ENCODE measurements around the gene RAB18. TPM values are rescaled to one million over a fixed set of nuclear protein-coding genes. Genes with fewer than 3 reads are reported as not detected.

Gene RAB18
- total RNA-seq, 2 donors from 2014 or later: 35.5 to 51.2 TPM

DNA sequence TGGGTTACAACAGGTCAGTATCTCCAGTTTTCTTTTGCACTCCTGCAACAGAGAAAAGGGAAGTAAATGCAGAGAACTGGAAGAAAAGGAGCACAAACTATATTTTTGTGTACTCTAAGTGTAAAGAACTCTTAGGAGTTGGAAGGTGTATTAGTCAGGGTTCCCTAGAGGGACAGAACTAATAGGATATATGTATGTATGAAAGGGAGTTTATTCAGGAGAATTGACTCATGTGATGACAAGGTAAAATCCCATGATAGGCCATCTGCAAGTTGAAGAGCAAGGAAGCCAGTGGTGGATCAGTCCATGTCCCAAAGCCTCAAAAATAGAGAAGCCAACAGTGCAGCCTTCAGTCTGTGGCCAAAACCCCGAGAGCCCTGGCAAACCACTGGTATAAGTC lies 22.6 kb upstream of the RAB18 start:
- no peaks in the 10 kb centered on the region for H3K4me1 ChIP-seq (ENCODE audit: control insufficient read depth in 1 of 2, low read depth in 2 of 2)
- H3K4me3 ChIP-seq: no peak overlapping the region
- no peak for ATAC-seq (ENCODE audit: insufficient number of reproducible peaks, low FRiP score, low read depth)
- TF ChIP-seq, protein P1, sequence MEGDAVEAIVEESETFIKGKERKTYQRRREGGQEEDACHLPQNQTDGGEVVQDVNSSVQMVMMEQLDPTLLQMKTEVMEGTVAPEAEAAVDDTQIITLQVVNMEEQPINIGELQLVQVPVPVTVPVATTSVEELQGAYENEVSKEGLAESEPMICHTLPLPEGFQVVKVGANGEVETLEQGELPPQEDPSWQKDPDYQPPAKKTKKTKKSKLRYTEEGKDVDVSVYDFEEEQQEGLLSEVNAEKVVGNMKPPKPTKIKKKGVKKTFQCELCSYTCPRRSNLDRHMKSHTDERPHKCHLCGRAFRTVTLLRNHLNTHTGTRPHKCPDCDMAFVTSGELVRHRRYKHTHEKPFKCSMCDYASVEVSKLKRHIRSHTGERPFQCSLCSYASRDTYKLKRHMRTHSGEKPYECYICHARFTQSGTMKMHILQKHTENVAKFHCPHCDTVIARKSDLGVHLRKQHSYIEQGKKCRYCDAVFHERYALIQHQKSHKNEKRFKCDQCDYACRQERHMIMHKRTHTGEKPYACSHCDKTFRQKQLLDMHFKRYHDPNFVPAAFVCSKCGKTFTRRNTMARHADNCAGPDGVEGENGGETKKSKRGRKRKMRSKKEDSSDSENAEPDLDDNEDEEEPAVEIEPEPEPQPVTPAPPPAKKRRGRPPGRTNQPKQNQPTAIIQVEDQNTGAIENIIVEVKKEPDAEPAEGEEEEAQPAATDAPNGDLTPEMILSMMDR (IDR thresholded peaks at IDR 0.05): no peak
- no peaks in the 10 kb centered on the region for H3K9me3 ChIP-seq
- DNase-seq (ENCODE audit: low spot score): no peak
- H3K27ac ChIP-seq: no peak overlapping the region
- no peaks in the 10 kb centered on the region for H3K27me3 ChIP-seq (replicated peaks; ENCODE audit: insufficient read depth)
- no peaks in the 10 kb centered on the region for H3K36me3 ChIP-seq

DNA sequence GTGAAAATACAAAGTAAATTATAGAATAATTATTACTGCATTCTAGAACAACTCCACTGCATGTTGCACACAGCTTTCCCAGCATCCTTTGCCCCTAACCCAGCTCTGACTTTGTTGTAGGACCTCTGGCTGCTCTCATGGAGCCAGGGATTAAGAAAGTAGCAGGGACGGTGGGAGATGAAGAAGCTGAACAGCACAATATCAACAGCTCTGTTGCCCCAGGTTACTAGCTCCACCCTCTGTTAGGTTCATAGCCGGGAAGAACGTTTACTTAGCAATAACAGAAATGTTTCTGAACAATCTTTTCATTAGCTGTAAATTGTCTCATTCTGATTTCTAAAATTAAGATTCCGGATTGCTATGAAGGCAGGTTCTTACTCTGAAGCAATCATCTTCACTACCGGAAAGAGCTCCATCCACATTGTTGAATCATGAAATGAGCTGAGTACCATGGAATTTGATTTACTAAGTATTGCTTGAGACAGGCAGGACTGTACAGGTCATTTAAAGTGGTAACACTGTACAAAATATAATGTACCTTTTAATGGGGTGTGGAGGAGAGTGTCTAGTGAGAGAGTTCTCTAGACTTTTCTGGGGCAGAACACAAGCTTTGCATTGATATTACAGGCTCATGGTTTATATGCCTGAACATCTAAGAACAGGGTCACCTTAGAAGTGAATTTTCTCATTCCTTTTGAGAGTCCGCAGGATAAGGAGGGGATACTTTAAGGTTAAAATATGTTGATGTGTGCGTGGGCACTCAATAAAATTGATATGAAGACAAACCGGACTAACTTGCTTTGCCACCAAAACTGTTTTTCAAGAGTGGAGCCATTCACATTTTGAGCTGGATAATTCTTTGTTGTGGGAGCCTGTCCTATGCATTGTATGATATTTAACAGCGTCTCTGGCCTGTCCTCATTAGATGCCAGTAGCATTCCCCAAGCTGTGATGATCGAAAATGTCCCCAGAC lies 20.8 kb upstream of the RAB18 start:
- H3K4me3 ChIP-seq: no peak overlapping the region
- H3K9me3 ChIP-seq: no peaks in the 10 kb centered on the region
- no peak for ATAC-seq (ENCODE audit: insufficient number of reproducible peaks, low FRiP score, low read depth)
- no peaks in the 10 kb centered on the region for H3K4me1 ChIP-seq (ENCODE audit: control insufficient read depth in 1 of 2, low read depth in 2 of 2)
- H3K36me3 ChIP-seq: no peaks in the 10 kb centered on the region
- no peak overlapping the region for H3K27ac ChIP-seq
- H3K27me3 ChIP-seq (replicated peaks; ENCODE audit: insufficient read depth): no peaks in the 10 kb centered on the region
- TF ChIP-seq, protein P1 (IDR thresholded peaks at IDR 0.05): no peak
- no peak for DNase-seq (ENCODE audit: low spot score)

DNA sequence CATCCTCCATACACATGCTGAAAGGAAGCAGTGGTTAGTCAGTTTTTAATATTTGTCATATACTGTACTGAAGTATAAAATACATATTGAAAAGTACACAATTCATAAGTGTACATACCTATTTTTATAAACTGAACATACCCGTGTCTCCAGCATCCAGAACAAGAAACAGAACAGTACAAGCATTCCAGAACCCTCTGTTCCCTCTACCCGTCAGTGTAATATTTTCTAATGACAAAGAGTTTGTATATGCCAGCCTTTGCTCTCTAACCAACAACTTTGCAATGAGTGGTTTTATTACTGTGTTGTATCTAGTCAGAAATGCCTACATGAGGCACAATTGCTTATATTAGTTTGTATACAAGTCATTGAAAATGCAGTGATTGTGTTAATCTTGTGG lies 18.7 kb upstream of the RAB18 start:
- ATAC-seq (ENCODE audit: insufficient number of reproducible peaks, low FRiP score, low read depth): no peak
- Histone ChIP-seq H3K4me1 (ENCODE audit: control insufficient read depth in 1 of 2, low read depth in 2 of 2) (no peaks in the 10 kb centered on the region), H3K27me3 (replicated peaks; ENCODE audit: insufficient read depth) (no peaks in the 10 kb centered on the region), H3K27ac (no peak overlapping the region), H3K9me3 (no peaks in the 10 kb centered on the region), H3K4me3 (no peak overlapping the region), H3K36me3 (no peaks in the 10 kb centered on the region)
- TF ChIP-seq, protein P1 (IDR thresholded peaks at IDR 0.05): no peak
- DNase-seq (ENCODE audit: low spot score): no peak

DNA sequence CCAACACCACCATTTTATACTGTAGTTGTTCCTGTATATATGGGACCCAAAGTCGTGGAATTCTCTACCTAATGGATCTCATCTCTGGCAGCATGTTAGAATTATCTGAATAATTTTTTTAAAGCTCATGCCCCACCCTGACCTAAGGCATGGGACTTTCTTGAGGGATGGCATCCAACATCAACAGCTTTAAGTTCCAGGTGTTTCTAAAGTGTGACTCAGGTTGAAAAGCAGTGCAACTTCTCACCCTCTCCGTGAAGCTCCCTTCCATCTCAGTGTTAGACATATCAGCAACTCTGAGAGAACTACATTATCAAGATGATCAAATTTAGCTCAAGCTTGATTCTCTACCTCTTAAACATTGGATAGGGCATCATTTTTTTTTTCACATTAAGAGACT lies 18.1 kb upstream of the RAB18 start:
- Histone ChIP-seq H3K4me3 (no peak overlapping the region), H3K27me3 (replicated peaks; ENCODE audit: insufficient read depth) (no peaks in the 10 kb centered on the region), H3K36me3 (no peaks in the 10 kb centered on the region), H3K27ac (no peak overlapping the region), H3K4me1 (ENCODE audit: control insufficient read depth in 1 of 2, low read depth in 2 of 2) (no peaks in the 10 kb centered on the region), H3K9me3 (no peaks in the 10 kb centered on the region)
- TF ChIP-seq, protein P1 (IDR thresholded peaks at IDR 0.05): no peak
- no peak for ATAC-seq (ENCODE audit: insufficient number of reproducible peaks, low FRiP score, low read depth)
- no peak for DNase-seq (ENCODE audit: low spot score)

DNA sequence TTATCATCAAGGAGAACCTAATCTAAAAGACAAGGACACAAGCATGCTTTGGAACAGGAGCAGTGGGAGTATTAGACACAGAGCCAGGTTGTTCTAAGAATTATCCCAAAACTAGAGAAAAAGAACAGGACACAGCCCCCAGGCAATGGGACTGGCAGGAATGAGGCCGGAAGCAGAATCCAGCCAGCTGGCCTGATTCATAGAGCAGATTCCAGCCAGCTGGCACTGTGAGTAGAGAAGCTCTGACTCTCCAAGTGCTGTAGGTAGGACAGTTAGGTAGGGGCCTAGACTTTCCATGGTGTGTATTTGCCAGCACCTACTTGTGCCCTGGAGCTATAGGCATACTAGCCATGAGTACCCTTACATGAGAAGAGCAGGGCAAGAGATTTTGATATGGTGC lies 13.3 kb upstream of the RAB18 start:
- TF ChIP-seq, protein P1 (IDR thresholded peaks at IDR 0.05): no peak
- DNase-seq (ENCODE audit: low spot score): no peak
- no peaks in the 10 kb centered on the region for H3K4me1 ChIP-seq (ENCODE audit: control insufficient read depth in 1 of 2, low read depth in 2 of 2)
- H3K4me3 ChIP-seq: no peak overlapping the region
- no peak for ATAC-seq (ENCODE audit: insufficient number of reproducible peaks, low FRiP score, low read depth)
- no peaks in the 10 kb centered on the region for H3K9me3 ChIP-seq
- no peak overlapping the region for H3K27ac ChIP-seq
- H3K27me3 ChIP-seq (replicated peaks; ENCODE audit: insufficient read depth): no peaks in the 10 kb centered on the region
- H3K36me3 ChIP-seq: no peaks in the 10 kb centered on the region
